H9 (cell line): ENCODE results near the gene ADCY4. TPM values are rescaled to one million over a fixed set of nuclear protein-coding genes. Genes with fewer than 3 reads are reported as not detected.

Source experiments
- DNase-seq: peaks from one replicate; pipeline ENCODE4 v3.0.0-alpha.2; 2017
- H2AFZ ChIP-seq: one replicate; pipeline ENCODE4 v1.6.1; 2013; ENCODE audit warnings: mild to moderate bottlenecking, low read length, control low read depth, moderate library complexity
- H2AK5ac ChIP-seq: 2 replicates; pipeline ENCODE4 v1.6.1; 2013; ENCODE audit warnings: low read length, control low read depth, mixed read lengths; ENCODE audit not compliant: insufficient read length
- H2BK120ac ChIP-seq: one replicate; pipeline ENCODE4 v1.6.1; 2013; ENCODE audit warnings: low read depth, mild to moderate bottlenecking, low read length, control low read depth, inconsistent platforms; ENCODE audit not compliant: poor library complexity, severe bottlenecking
- H2BK12ac ChIP-seq: 2 replicates; pipeline ENCODE4 v1.6.1; 2013; ENCODE audit warnings: low read length, control low read depth, mixed read lengths, low read depth; ENCODE audit not compliant: insufficient read length
- H2BK15ac ChIP-seq: 2 replicates; pipeline ENCODE4 v1.6.1; 2013; ENCODE audit warnings: low read depth, low read length, control low read depth
- H2BK20ac ChIP-seq: one replicate; pipeline ENCODE4 v1.6.1; 2013; ENCODE audit warnings: low read depth, mild to moderate bottlenecking, low read length, control low read depth, inconsistent platforms; ENCODE audit not compliant: poor library complexity, severe bottlenecking
- H2BK5ac ChIP-seq: 2 replicates; pipeline ENCODE4 v1.6.1; 2013; ENCODE audit warnings: low read length, control low read depth, mixed read lengths; ENCODE audit not compliant: insufficient read length
- H3K14ac ChIP-seq: 2 replicates; pipeline ENCODE4 v1.6.1; 2013; ENCODE audit warnings: low read length, control low read depth; ENCODE audit not compliant: insufficient read depth
- H3K18ac ChIP-seq: 2 replicates; pipeline ENCODE4 v1.6.1; 2013; ENCODE audit warnings: low read depth, mild to moderate bottlenecking, mixed read lengths, low read length, control low read depth; ENCODE audit not compliant: insufficient read length
- H3K23ac ChIP-seq: 2 replicates; pipeline ENCODE4 v1.6.1; 2013; ENCODE audit warnings: low read length, control low read depth, mixed read lengths, low read depth; ENCODE audit not compliant: insufficient read length
- H3K23me2 ChIP-seq: 2 replicates; pipeline ENCODE4 v1.6.1; 2013; ENCODE audit warnings: low read depth, mild to moderate bottlenecking, mixed read lengths, low read length, control low read depth; ENCODE audit not compliant: insufficient read length, poor library complexity, severe bottlenecking
- H3K27ac ChIP-seq: 2 replicates; pipeline ENCODE4 v1.5.1; 2013; ENCODE audit warnings: low read length, control low read depth, mixed read lengths, low read depth; ENCODE audit not compliant: insufficient read length
- H3K27me3 ChIP-seq: 2 replicates; pipeline ENCODE4 v1.6.1; 2013; ENCODE audit warnings: low read length, control low read depth, inconsistent platforms; ENCODE audit not compliant: insufficient read depth
- H3K4ac ChIP-seq: 2 replicates; pipeline ENCODE4 v1.6.1; 2013; ENCODE audit warnings: low read depth, mild to moderate bottlenecking, control low read depth, inconsistent platforms, low read length, moderate library complexity
- H3K4me1 ChIP-seq: 2 replicates; pipeline ENCODE4 v1.6.1; 2013; ENCODE audit warnings: low read length, control low read depth, inconsistent platforms; ENCODE audit not compliant: insufficient read depth
- H3K4me2 ChIP-seq: 2 replicates; pipeline ENCODE4 v1.6.1; 2013; ENCODE audit warnings: low read length, control low read depth, mixed read lengths; ENCODE audit not compliant: insufficient read length, insufficient read depth
- H3K56ac ChIP-seq: 2 replicates; pipeline ENCODE4 v1.6.1; 2013; ENCODE audit warnings: low read depth, mild to moderate bottlenecking, mixed read lengths, low read length, control low read depth; ENCODE audit not compliant: insufficient read length
- H3K79me1 ChIP-seq: 2 replicates; pipeline ENCODE4 v1.6.1; 2013; ENCODE audit warnings: low read depth, mild to moderate bottlenecking, moderate library complexity, low read length, control low read depth, inconsistent platforms; ENCODE audit not compliant: insufficient read depth, poor library complexity, severe bottlenecking
- H3K79me2 ChIP-seq: 2 replicates; pipeline ENCODE4 v1.6.1; 2013; ENCODE audit warnings: low read length, control low read depth, inconsistent platforms; ENCODE audit not compliant: insufficient read depth
- H3K9ac ChIP-seq: 2 replicates; pipeline ENCODE4 v1.6.1; 2013; ENCODE audit warnings: low read length, control low read depth, mixed read lengths; ENCODE audit not compliant: insufficient read length; ENCODE audit errors: extremely low read depth
- H3K9me3 ChIP-seq: one replicate; pipeline ENCODE4 v1.6.1; 2013; ENCODE audit warnings: low read depth, low read length, inconsistent platforms; ENCODE audit not compliant: control insufficient read depth
- H3T11ph ChIP-seq: one replicate; pipeline ENCODE4 v1.6.1; 2013; ENCODE audit warnings: mild to moderate bottlenecking, low read length, control low read depth, inconsistent platforms
- H4K20me1 ChIP-seq: one replicate; pipeline ENCODE4 v1.6.1; 2013; ENCODE audit not compliant: control insufficient read depth, insufficient read length, insufficient read depth
- H4K5ac ChIP-seq: 2 replicates; pipeline ENCODE4 v1.6.1; 2013; ENCODE audit warnings: low read depth, mild to moderate bottlenecking, mixed read lengths, low read length, control low read depth; ENCODE audit not compliant: insufficient read length
- H4K8ac ChIP-seq: replicated peaks from 2 replicates; pipeline ENCODE4 v1.6.1; 2013; ENCODE audit warnings: low read length, control low read depth, mixed read lengths, low read depth; ENCODE audit not compliant: insufficient read length
- H4K91ac ChIP-seq: 2 replicates; pipeline ENCODE4 v1.6.1; 2013; ENCODE audit warnings: low read depth, mild to moderate bottlenecking, moderate library complexity, mixed read lengths, low read length, control low read depth; ENCODE audit not compliant: insufficient read length
- H3K27ac Mint-ChIP-seq, 3 experiments: 2 replicates in 2 of 3; 3 replicates in 1 of 3; pipeline ENCODE4 v1.8.0; 2020 to 2021; ENCODE audit warnings: mixed read lengths in 3 of 3, mild to moderate bottlenecking in 1 of 3, moderate library complexity in 1 of 3
- H3K27me3 Mint-ChIP-seq: 2 replicates; pipeline ENCODE4 v1.8.0; 2021; ENCODE audit warnings: low read depth, mild to moderate bottlenecking, moderate library complexity, mixed read lengths
- H3K36me3 Mint-ChIP-seq, 3 experiments: 2 replicates in 2 of 3; 3 replicates in 1 of 3; pipeline ENCODE4 v1.8.0; 2020 to 2021; ENCODE audit warnings: low read depth in 3 of 3, mixed read lengths in 3 of 3; ENCODE audit not compliant: insufficient read depth in 1 of 3
- H3K4me1 Mint-ChIP-seq, 2 experiments: 2 replicates each; pipeline ENCODE4 v1.8.0; 2020; ENCODE audit warnings: mixed read lengths in 2 of 2
- H3K4me3 Mint-ChIP-seq, 2 experiments: 2 replicates in 1 of 2; 3 replicates in 1 of 2; pipeline ENCODE4 v1.8.0; 2020 to 2021; ENCODE audit warnings: mild to moderate bottlenecking in 2 of 2, mixed read lengths in 2 of 2, moderate library complexity in 1 of 2
- H3K9me3 Mint-ChIP-seq, 2 experiments: 2 replicates in 1 of 2; 3 replicates in 1 of 2; pipeline ENCODE4 v1.8.0; 2020; ENCODE audit warnings: mild to moderate bottlenecking in 2 of 2, mixed read lengths in 2 of 2, moderate library complexity in 1 of 2
- CTCF ChIP-seq: fragments of 200-600 bp; sonication (generic); conservative IDR thresholded peaks from 3 replicates; pipeline ENCODE4 v1.8.0; 2021; ENCODE audit warnings: antibody characterized with exemption, mild to moderate bottlenecking
- WGBS: extraction: QIAGEN DNeasy Blood & Tissue Kit; methylation state at CpG from one replicate; pipeline ENCODE4 v1.1.7; 2013; ENCODE audit warnings: missing lambda C conversion rate, low lambda C conversion rate, mixed read lengths; ENCODE audit not compliant: insufficient read length; ENCODE audit errors: extremely low coverage; 5-methylcytosine and 5-hydroxymethylcytosine counted together
- total RNA-seq: library from RNA; stranded (reverse); gene quantifications from 2 replicates; pipeline ENCODE4 v1.2.1, GENCODE V29; 2021

ADCY4 gene
- total RNA-seq, 1 experiment from 2014 or later = 0.09 TPM

GRCh38 chr14:24271834-24272263 is 63.0 kb downstream of the ADCY4 start:
- Histone ChIP-seq H3T11ph (no peak overlapping the region), H3K79me2 (no peaks in the 10 kb centered on the region), H4K91ac (no peak overlapping the region), H2AFZ (no peak overlapping the region), H2BK20ac (no peak overlapping the region), H2BK12ac (no peak overlapping the region), H4K8ac (no peak overlapping the region), H3K4ac (no peak overlapping the region), H2BK15ac (no peak overlapping the region), H3K9me3 (no peaks in the 10 kb centered on the region), H2BK5ac (no peak overlapping the region), H3K56ac (no peak overlapping the region), H3K4me1 (no peaks in the 10 kb centered on the region), H3K27ac (no peak overlapping the region), H4K20me1 (no peaks in the 10 kb centered on the region), H3K23me2 (peaks cover 8% of the 10 kb centered on the region), H3K23ac (no peak overlapping the region), H3K9ac (no peak overlapping the region), H3K79me1 (no peaks in the 10 kb centered on the region), H4K5ac (no peak overlapping the region), H3K4me2 (peak overlapping the region; percentile 69), H2AK5ac (no peak overlapping the region), H2BK120ac (no peak overlapping the region), H3K18ac (no peak overlapping the region), H3K27me3 (no peaks in the 10 kb centered on the region), H3K14ac (no peak overlapping the region)
- no peak overlapping the region for H3K27ac Mint-ChIP-seq
- H3K36me3 Mint-ChIP-seq = peaks cover 3 to 10% (median 6%) of the 10 kb centered on the region in 3 experiments; a peak in 5 of 7 replicates
- H3K27me3 Mint-ChIP-seq = no peaks in the 10 kb centered on the region
- no peak for TF ChIP-seq CTCF
- no peaks in the 10 kb centered on the region for H3K9me3 Mint-ChIP-seq
- H3K4me1 Mint-ChIP-seq = peaks cover 12 to 14% of the 10 kb centered on the region in 2 experiments
- DNase-seq = no peak
- no CpG with 5 or more reads among the region's 3 CpGs for WGBS
- peak overlapping the region; percentile 83 to 86 for H3K4me3 Mint-ChIP-seq
